ENCODE results near the gene TCOF1. TPM values are rescaled to one million over a fixed set of nuclear protein-coding genes. Genes with fewer than 3 reads are reported as not detected.

The TCOF1 gene
- 10 to 100 TPM; 33.0 to 36.4 (median 34.0) TPM for polyA plus RNA-seq (ENCODE audit: insufficient read length in 3 of 3)

GRCh38 chr5:150357326-150358260 is at the start of gene TCOF1:
Gene TCOF1 (plus strand): TSS chr5:150357697. CDS start chr5:150357747, 50 bp downstream.
- DNase-seq (ENCODE audit: low read depth in 3 of 3, low spot score in 2 of 3), result peak; percentile 85 to 95 (median 89)

- DNase-seq (ENCODE audit: low read depth in 3 of 3, low spot score in 2 of 3), result no peak
Observed at GRCh38 chr5:150309101-150309885, 48.2 kb upstream of the TCOF1 start.

GRCh38 chr5:150309886-150310239 is 47.6 kb upstream of the TCOF1 start:
- DNase-seq (ENCODE audit: low read depth in 3 of 3, low spot score in 2 of 3), result no peak

GRCh38 chr5:150310246-150310645 is 47.3 kb upstream of the TCOF1 start:
- no peak for DNase-seq (ENCODE audit: low read depth in 3 of 3, low spot score in 2 of 3)

- DNase-seq (ENCODE audit: low read depth in 3 of 3, low spot score in 2 of 3), result no peak
Observed at GRCh38 chr5:150311015-150311692, 46.3 kb upstream of the TCOF1 start.

GRCh38 chr5:150312518-150312917 is 45.0 kb upstream of the TCOF1 start:
- DNase-seq (ENCODE audit: low read depth in 3 of 3, low spot score in 2 of 3), result no peak

GRCh38 chr5:150313501-150313900 is 44.0 kb upstream of the TCOF1 start:
- no peak for DNase-seq (ENCODE audit: low read depth in 3 of 3, low spot score in 2 of 3)

- no peak for DNase-seq (ENCODE audit: low read depth in 3 of 3, low spot score in 2 of 3)
Observed at GRCh38 chr5:150313921-150314716, 43.4 kb upstream of the TCOF1 start.

GRCh38 chr5:150315245-150315644 is 42.3 kb upstream of the TCOF1 start:
- no peak for DNase-seq (ENCODE audit: low read depth in 3 of 3, low spot score in 2 of 3)

- DNase-seq (ENCODE audit: low read depth in 3 of 3, low spot score in 2 of 3), result no peak
Observed at GRCh38 chr5:150316320-150316719, 41.2 kb upstream of the TCOF1 start.

- DNase-seq (ENCODE audit: low read depth in 3 of 3, low spot score in 2 of 3), result no peak
Observed at GRCh38 chr5:150317048-150318003, 40.2 kb upstream of the TCOF1 start.

GRCh38 chr5:150318613-150319483 is 38.6 kb upstream of the TCOF1 start:
- DNase-seq (ENCODE audit: low read depth in 3 of 3, low spot score in 2 of 3), result no peak

- no peak for DNase-seq (ENCODE audit: low read depth in 3 of 3, low spot score in 2 of 3)
Observed at GRCh38 chr5:150319484-150319790, 38.1 kb upstream of the TCOF1 start.

- no peak for DNase-seq (ENCODE audit: low read depth in 3 of 3, low spot score in 2 of 3)
Observed at GRCh38 chr5:150320044-150320613, 37.4 kb upstream of the TCOF1 start.

- no peak for DNase-seq (ENCODE audit: low read depth in 3 of 3, low spot score in 2 of 3)
Observed at GRCh38 chr5:150321211-150321610, 36.3 kb upstream of the TCOF1 start.

- DNase-seq (ENCODE audit: low read depth in 3 of 3, low spot score in 2 of 3), result no peak
Observed at GRCh38 chr5:150321784-150322183, 35.7 kb upstream of the TCOF1 start.

GRCh38 chr5:150322202-150322601 is 35.3 kb upstream of the TCOF1 start:
- no peak for DNase-seq (ENCODE audit: low read depth in 3 of 3, low spot score in 2 of 3)

GRCh38 chr5:150323092-150323491 is 34.4 kb upstream of the TCOF1 start:
- DNase-seq (ENCODE audit: low read depth in 3 of 3, low spot score in 2 of 3), result no peak

All from right renal cortex interstitium (tissue), 3 donors.